BLaER1 (cell line): ENCODE results near the gene CLHC1.
"Not testable (repeated sequence)": the region's sequence is repeated elsewhere in the genome, so short reads cannot be mapped to it uniquely, and the experiment has no call there.

Experiments used
- H3K27ac ChIP-seq: shearing (Covaris generic); formaldehyde crosslinking; 2 replicates; pipeline ENCODE4 v1.8.1; 2022
- H3K27me3 ChIP-seq: shearing (Covaris generic); formaldehyde crosslinking; 2 replicates; pipeline ENCODE4 v1.8.1; 2022
- H3K36me3 ChIP-seq: shearing (Covaris generic); formaldehyde crosslinking; 2 replicates; pipeline ENCODE4 v1.8.1; 2022
- H3K4me1 ChIP-seq: shearing (Covaris generic); formaldehyde crosslinking; 2 replicates; pipeline ENCODE4 v1.8.1; 2022
- H3K4me2 ChIP-seq: shearing (Covaris generic); formaldehyde crosslinking; 2 replicates; pipeline ENCODE4 v1.8.1; 2022
- H3K4me3 ChIP-seq: shearing (Covaris generic); formaldehyde crosslinking; 2 replicates; pipeline ENCODE4 v1.8.1; 2022
- H3K9ac ChIP-seq: shearing (Covaris generic); formaldehyde crosslinking; 2 replicates; pipeline ENCODE4 v1.8.1; 2022
- H3K9me3 ChIP-seq: shearing (Covaris generic); formaldehyde crosslinking; 2 replicates; pipeline ENCODE4 v1.8.1; 2022
- H4K20me1 ChIP-seq: shearing (Covaris generic); formaldehyde crosslinking; 2 replicates; pipeline ENCODE4 v1.8.1; 2022
- Cebpa-rat ChIP-seq: shearing (Covaris generic); IDR thresholded peaks from 2 replicates; pipeline ENCODE4 v1.8.1; 2022

CLHC1 gene

DNA sequence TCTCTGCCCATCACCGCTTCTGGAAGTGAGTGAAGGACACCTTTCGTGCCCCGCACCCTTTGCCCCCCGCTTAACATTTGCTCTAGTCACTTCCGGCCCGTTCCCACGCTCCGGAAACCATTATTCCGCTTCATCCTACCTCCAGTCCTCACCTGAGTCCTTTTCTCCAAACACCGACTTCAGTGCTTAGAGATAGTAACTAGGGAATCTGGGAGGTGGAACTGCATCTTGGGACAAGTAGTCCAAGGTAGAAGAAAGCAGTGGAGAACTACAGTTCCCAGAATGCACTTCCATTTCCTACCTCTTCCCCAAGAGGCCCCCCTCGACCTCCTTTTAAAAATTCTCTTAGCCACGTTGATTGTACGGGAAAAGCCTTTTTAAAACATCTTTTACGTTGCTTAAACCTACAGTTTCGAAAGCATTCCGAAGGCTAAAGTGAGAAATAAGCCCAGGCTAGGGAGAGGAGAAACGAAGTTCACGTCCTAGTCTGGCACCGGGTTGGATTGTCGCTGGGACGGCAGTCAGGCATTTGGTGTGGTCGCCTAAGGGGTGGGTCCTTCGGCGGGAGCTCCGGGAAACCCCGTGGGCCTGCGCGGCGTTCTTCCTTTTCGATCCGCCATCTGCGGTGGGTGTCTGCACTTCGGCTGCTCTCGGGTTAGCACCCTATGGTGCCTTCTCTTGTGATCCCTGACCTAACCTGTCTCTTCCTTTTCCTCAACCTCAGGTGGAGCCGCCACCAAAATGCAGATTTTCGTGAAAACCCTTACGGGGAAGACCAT is at the start of gene CLHC1, which contains the start of gene RPS27A:
Gene CLHC1 (minus strand): TSS at position 210 of the 779 bp plus-strand sequence. CDS start 9,882 bp downstream, outside the sequence.
Gene RPS27A (plus strand): TSS at position 605 of the 779 bp plus-strand sequence. CDS start 137 bp downstream, at position 742.
- Histone ChIP-seq H3K9ac (peak within 1 kb of the TSS; percentile 98), H3K36me3 (peaks cover 44% of the 10 kb centered on the region), H3K9me3 (no peaks in the 10 kb centered on the region)

DNA sequence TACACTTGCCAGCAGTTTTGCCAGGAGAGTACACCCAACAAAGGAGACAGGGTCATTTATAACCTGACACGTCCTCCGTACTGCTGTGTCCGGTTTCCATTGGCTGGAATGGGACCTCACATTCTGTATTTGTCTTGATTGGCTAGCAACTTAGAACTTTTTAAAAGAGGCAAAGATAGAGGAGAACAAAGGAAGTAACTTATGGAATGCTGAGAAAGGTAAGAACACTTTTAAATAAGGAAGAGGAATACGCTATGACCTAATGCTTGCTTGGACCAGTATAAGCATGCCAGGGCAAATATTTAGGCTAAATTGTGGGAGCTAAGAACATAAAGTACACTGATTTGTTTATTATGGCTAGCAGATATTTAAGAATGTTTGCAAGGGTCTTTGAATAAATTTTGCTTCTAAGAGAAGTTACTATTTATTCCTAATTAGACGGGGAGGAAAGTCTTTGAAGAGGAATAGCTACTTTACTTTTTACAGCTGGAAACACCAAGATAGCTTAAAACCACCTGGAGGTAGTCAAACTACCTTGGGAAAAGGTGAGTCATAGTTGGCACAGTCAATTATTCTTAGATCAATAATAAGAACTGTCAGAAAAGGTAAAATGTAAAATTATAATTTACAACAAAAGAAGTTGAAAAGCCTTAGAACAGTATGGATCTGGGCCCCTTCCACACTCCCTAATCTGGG is 48.9 kb upstream of the CLHC1 start:
- H3K4me2 ChIP-seq: peak overlapping the region; percentile 82
- H3K36me3 ChIP-seq, H4K20me1 ChIP-seq, H3K9me3 ChIP-seq, H3K27me3 ChIP-seq: not testable (repeated sequence)
- peak overlapping the region; percentile 79; the same call in 1 of the 2 replicates for H3K27ac ChIP-seq
- peaks cover 19% of the 10 kb centered on the region for H3K4me1 ChIP-seq
- H3K4me3 ChIP-seq: peak overlapping the region; percentile 78
- H3K9ac ChIP-seq: peak overlapping the region; percentile 84; the same call in 1 of the 2 replicates

More for the DNA sequence above, at the start of gene CLHC1, which contains the start of gene RPS27A:
- Histone ChIP-seq H3K4me3 (peak within 1 kb of the TSS; percentile 90), H3K4me2 (peak within 1 kb of the TSS; percentile 96), H3K27me3 (no peaks in the 10 kb centered on the region), H4K20me1 (peaks cover 40% of the 10 kb centered on the region), H3K4me1 (peaks cover 43% of the 10 kb centered on the region), H3K27ac (peak within 1 kb of the TSS; percentile 98)
- no peak for TF ChIP-seq Cebpa-rat

DNA sequence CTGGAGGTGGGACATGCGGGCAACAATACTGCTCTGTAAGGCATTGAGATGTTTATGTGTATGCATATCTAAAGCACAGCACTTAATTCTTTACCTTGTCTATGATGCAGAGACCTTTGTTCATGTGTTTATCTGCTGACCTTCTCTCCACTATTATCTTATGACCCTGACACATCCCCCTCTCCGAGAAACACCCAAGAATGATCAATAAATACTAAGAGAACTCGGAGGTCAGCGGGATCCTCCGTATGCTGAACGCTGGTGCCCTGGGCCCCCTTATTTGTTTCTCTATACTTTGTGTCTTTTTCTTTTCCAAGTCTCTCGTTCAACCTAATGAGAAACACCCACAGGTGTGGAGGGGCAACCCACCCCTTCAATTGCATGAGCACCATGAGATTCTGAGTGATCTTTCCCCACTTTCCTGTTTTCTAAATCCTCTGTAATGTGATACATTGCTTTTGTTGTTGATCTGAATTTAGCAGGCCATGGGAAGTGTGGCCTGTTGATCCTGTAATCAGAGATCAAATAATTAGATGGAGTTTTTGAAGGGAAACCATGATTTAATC is 47.8 kb upstream of the CLHC1 start:
- not testable (repeated sequence) for H3K9me3 ChIP-seq, H3K27me3 ChIP-seq, H3K9ac ChIP-seq, H3K4me2 ChIP-seq, H3K36me3 ChIP-seq, H4K20me1 ChIP-seq, H3K27ac ChIP-seq, H3K4me3 ChIP-seq
- peaks cover 19% of the 10 kb centered on the region for H3K4me1 ChIP-seq

DNA sequence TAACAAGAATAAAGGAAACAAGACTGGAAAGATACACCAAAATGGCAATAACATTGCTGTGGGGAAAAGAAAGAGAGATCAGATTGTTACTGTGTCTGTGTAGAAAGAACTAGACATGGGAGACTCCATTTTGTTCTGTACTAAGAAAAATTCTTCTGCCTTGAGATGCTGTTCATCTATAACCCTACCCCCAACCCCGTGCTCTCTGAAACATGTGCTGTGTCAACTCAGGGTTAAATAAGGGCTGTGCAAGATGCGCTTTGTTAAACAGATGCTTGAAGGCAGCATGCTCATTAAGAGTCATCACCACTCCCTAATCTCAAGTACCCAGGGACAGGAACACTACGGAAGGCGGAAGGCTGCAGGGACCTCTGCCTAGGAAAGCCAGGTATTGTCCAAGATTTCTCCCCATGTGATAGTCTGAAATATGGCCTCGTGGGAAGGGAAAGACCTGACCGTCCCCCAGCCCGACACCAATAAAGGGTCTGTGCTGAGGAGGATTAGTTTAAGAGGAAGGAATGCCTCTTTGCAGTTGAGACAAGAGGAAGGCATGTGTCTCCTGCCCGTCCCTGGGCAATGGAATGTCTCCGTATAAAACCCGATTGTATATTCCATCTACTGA is 47.2 kb upstream of the CLHC1 start:
- not testable (repeated sequence) for H3K4me2 ChIP-seq, H3K4me3 ChIP-seq, H3K27me3 ChIP-seq, H3K9ac ChIP-seq, H3K9me3 ChIP-seq, H4K20me1 ChIP-seq, H3K36me3 ChIP-seq, H3K27ac ChIP-seq
- H3K4me1 ChIP-seq: peaks cover 19% of the 10 kb centered on the region

DNA sequence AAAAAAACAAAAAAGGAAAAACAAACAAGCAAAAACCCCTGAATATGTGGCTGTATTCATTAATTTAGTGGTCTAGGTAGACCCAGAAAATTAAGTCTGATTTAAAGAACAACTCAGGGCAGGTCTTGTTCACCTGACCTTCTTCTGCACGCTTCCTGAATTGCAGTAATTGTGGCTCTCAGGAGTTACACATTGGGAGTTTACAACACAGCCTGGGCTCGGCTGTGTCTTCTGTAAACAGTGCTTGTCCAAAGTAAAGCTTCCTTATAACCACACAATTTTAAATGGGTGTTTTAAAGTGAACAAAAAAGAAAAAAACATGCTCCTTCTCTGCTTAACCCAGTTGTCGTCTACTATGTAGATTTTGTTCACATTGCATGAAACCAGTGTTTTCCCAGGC is 45.2 kb upstream of the CLHC1 start:
- peaks cover 5% of the 10 kb centered on the region for H3K4me1 ChIP-seq
- H3K36me3 ChIP-seq: no peaks in the 10 kb centered on the region
- H3K27me3 ChIP-seq: no peaks in the 10 kb centered on the region
- H3K4me2 ChIP-seq: no peak overlapping the region
- H4K20me1 ChIP-seq: no peaks in the 10 kb centered on the region
- H3K9ac ChIP-seq: no peak overlapping the region
- no peaks in the 10 kb centered on the region for H3K9me3 ChIP-seq
- TF ChIP-seq Cebpa-rat: no peak
- no peak overlapping the region for H3K4me3 ChIP-seq
- no peak overlapping the region for H3K27ac ChIP-seq

DNA sequence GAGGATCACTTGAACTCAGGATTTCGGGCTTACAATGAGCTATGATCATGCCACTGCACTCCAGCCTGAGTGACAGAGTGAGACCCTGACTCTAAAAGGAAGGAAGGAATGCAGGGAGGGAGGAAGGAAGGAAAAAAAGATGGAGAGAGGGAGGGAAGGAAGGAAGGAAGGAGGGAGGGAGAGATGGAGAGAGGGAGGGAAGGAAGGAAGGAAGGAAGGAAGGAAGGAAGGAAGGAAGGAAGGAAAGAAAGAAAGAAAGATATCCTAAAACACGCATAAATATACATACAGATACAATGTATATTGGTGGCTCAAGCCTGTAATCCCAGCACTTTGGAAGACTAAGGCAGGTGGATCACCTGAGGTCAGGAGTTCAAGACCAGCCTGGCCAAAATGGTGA is 42.3 kb upstream of the CLHC1 start:
- not testable (repeated sequence) for H3K4me2 ChIP-seq, H3K36me3 ChIP-seq, H4K20me1 ChIP-seq, H3K4me3 ChIP-seq, H3K27me3 ChIP-seq, H3K27ac ChIP-seq, H3K9me3 ChIP-seq, H3K9ac ChIP-seq
- H3K4me1 ChIP-seq: peaks cover 13% of the 10 kb centered on the region

DNA sequence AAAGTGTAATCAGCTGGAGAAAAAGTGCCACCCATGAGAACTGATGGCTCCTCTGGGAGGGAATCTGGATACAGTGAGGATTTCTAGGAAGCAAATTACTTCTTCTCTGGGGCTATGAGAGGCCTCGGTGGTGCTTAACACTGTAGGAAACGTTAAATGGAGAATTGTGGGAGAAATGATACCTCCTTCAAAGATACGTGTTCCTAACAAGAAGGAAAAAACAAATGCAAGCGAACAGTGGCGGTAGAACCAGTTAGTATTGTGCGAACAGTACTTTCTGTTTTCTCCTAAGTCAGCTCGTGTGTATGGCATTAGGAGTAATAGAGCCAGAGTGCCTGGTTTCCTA is 37.5 kb upstream of the CLHC1 start:
- H3K27ac ChIP-seq: peak overlapping the region; percentile 85
- peaks cover 16% of the 10 kb centered on the region for H3K36me3 ChIP-seq
- peak overlapping the region; percentile 77 for H3K4me3 ChIP-seq
- no peak for TF ChIP-seq Cebpa-rat
- H3K9ac ChIP-seq: peak overlapping the region; percentile 84
- no peaks in the 10 kb centered on the region for H4K20me1 ChIP-seq
- H3K4me2 ChIP-seq: peak overlapping the region; percentile 82
- H3K4me1 ChIP-seq: peaks cover 18% of the 10 kb centered on the region
- no peaks in the 10 kb centered on the region for H3K27me3 ChIP-seq
- H3K9me3 ChIP-seq: no peaks in the 10 kb centered on the region

DNA sequence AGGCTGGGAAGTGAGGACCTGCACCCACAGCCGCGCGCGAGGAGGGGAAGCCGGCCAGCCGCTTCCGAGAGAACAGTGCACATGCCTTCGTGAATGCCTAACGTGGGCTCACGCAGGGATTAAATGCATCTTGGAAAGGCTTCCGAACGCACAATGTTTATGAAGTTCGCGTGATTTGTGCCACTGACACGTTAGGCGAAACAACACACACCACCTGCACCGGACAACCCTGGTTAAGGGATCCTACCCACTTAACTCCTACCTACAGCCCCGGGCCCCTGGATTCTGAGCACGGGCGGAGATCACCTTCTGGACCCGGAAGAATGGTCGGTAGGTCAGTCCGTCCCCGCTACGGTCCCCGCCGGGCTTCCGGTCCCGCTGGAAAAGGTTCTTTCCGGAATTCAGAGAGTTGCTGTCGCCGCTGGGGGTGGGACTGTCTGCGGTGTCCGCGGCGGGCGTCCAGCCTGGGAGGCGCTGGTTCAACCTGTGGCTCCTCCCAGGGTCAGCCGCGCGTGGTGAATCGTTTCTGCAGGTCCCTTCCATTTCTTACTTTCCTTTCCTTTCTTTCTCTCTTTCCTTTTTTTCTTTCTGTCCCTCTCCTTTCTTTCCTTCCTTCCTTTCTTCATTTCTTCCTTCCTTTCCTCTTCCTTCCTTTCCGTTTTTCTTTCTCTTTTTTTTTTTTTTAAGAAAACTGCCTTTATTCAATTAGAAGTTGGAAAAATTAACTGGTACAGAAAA is 37.0 kb upstream of the CLHC1 start, which contains the start of gene MTIF2:
Gene MTIF2 (minus strand): TSS at position 325 of the 738 bp plus-strand sequence. CDS start 5,373 bp downstream, outside the sequence.
- H4K20me1 ChIP-seq: no peaks in the 10 kb centered on the region
- peaks cover 21% of the 10 kb centered on the region for H3K36me3 ChIP-seq
- H3K4me3 ChIP-seq: peak within 1 kb of the TSS; percentile 77
- no peaks in the 10 kb centered on the region for H3K9me3 ChIP-seq
- H3K27me3 ChIP-seq: no peaks in the 10 kb centered on the region
- peaks cover 18% of the 10 kb centered on the region for H3K4me1 ChIP-seq
- peak within 1 kb of the TSS; percentile 82 for H3K4me2 ChIP-seq
- H3K27ac ChIP-seq: peak within 1 kb of the TSS; percentile 85
- H3K9ac ChIP-seq: peak within 1 kb of the TSS; percentile 84
- TF ChIP-seq Cebpa-rat: no peak

DNA sequence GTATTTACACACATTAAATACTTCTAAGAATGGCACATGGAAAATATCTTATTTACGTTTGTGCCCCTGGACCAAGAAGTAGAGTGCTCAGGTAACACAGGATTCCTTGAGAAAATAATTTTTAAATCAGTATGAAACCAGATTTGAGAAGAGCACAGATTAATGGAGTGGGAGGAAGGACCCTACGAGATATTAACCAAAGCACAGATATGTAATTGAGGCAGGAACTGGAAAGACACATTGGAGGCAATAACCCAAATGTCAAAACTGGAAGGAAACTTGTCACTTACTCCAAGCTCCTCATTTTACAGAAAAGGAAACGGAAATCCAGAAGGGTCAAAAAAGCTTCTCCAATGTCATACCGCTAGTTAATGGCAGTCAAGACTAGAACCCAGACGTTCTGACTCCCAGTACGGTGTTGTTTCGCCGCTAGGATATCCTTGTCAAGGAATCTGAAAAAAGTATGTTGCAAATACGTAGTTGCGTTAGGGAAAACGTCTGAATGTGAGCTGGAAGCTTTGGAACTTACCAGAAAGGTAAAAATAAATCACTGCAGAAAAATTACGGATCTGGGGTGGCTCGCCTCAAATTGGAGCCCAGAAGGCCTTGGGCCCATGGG is 36.3 kb upstream of the CLHC1 start:
- Histone ChIP-seq H3K27me3 (no peaks in the 10 kb centered on the region), H3K9ac (peak overlapping the region; percentile 84), H3K4me3 (peak overlapping the region; percentile 77), H4K20me1 (no peaks in the 10 kb centered on the region), H3K36me3 (peaks cover 27% of the 10 kb centered on the region), H3K4me1 (peaks cover 18% of the 10 kb centered on the region), H3K27ac (peak overlapping the region; percentile 85), H3K4me2 (peak overlapping the region; percentile 82), H3K9me3 (no peaks in the 10 kb centered on the region)
- TF ChIP-seq Cebpa-rat: no peak

DNA sequence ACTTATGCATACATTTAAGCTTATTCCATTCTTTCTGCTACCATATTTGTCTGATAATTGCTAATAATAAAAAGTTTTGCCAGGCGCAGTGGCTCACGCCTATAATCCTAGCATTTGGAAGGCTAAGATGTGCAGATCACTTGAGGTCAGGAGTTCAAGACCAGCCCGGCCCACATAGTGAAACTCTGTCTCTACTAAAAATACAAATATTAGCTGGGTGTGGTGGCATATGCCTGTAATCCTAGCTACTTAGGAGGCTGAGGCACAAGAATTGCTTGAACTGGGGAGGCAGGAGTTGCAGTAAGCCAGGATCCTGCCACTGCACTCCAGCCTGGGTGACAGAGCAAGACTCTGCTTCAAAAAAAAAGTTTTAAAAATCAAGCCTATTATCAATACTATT is 27.5 kb upstream of the CLHC1 start:
- H3K27me3 ChIP-seq, H3K27ac ChIP-seq, H3K9ac ChIP-seq, H3K9me3 ChIP-seq, H3K4me2 ChIP-seq, H3K4me1 ChIP-seq, H3K4me3 ChIP-seq, H4K20me1 ChIP-seq: not testable (repeated sequence)
- H3K36me3 ChIP-seq: peaks cover 82% of the 10 kb centered on the region
